Activated T-helper 2 cell treated with anti-CD3 and anti-CD28 coated beads, Interferon-gamma antibody, Interleukin-2, Interleukin-4, amounts not matched to agents 10 μg/mL and 5 μg/mL and 100 μg/mL, durations not matched to agents 14 hours and 24 hours and 36 hours (primary cell): ENCODE data around the gene ZNF454. TPM values are rescaled to one million over a fixed set of nuclear protein-coding genes. Genes with fewer than 3 reads are reported as not detected.

Source experiments
- DNase-seq: peaks from one replicate; pipeline ENCODE4 v3.0.0; 2021; ENCODE audit warnings: low spot score
- H3K27ac Mint-ChIP-seq: one replicate; pipeline ENCODE4 v1.8.0; 2021; ENCODE audit warnings: mixed read lengths
- H3K27me3 Mint-ChIP-seq: one replicate; pipeline ENCODE4 v1.8.0; 2021; ENCODE audit warnings: low read depth, mixed read lengths
- H3K36me3 Mint-ChIP-seq: one replicate; pipeline ENCODE4 v1.8.0; 2021; ENCODE audit warnings: low read depth, mixed read lengths
- H3K4me1 Mint-ChIP-seq: one replicate; pipeline ENCODE4 v1.8.0; 2021; ENCODE audit warnings: low read depth, mixed read lengths
- H3K4me3 Mint-ChIP-seq: one replicate; pipeline ENCODE4 v1.8.0; 2021; ENCODE audit warnings: low read depth, mild to moderate bottlenecking, moderate library complexity, mixed read lengths
- H3K9me3 Mint-ChIP-seq: one replicate; pipeline ENCODE4 v1.8.0; 2021; ENCODE audit warnings: mixed read lengths
- intact Hi-C: fragments of 100-400 bp; cut with micrococcal nuclease; formaldehyde crosslinking; loops from one replicate; pipeline ENCODE4 v1.15.1; 2023
- total RNA-seq: library from RNA; stranded (reverse); gene quantifications from 2 replicates; pipeline ENCODE4 v1.2.3, GENCODE V29; 2022

The ZNF454 gene
- total RNA-seq, 1 donor from 2014 or later = not detected

DNA sequence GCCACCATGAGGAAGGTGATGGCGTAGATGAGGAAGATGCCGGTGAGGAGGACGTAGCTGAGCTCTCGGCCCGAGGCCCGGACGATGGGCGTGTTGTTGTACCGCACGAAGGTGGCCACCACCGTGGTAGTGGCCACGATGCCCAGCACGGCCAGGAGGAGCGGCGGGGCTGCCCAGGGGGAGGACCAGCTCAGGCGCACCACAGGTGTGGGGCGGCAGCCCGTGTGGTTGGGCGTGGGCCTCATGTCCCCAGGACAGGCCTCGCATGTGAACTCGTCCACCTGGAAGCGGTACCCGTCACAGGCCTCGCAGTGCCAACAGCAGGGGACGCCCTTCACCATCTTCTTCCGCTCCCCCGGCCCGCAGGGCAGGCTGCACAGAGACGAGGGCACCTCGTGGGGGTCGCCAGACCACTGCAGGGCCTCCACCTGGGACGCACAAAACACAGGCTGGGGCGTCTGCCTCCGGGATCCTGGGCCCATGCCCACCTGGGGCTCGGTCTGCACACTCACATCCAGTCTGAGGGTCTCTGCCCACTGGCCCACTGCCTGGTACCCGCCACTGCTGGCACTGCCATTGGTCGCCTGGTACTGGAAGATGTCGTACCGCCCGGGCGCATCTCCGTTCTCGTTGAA, 45.4 kb downstream of the ZNF454 start:
- H3K27me3 Mint-ChIP-seq = no peaks in the 10 kb centered on the region
- no peak overlapping the region for H3K4me3 Mint-ChIP-seq
- H3K9me3 Mint-ChIP-seq = peaks cover 55% of the 10 kb centered on the region
- H3K4me1 Mint-ChIP-seq = no peaks in the 10 kb centered on the region
- DNase-seq = no peak
- intact Hi-C loops = no loop called here
- no peak overlapping the region for H3K27ac Mint-ChIP-seq
- H3K36me3 Mint-ChIP-seq = no peaks in the 10 kb centered on the region

DNA sequence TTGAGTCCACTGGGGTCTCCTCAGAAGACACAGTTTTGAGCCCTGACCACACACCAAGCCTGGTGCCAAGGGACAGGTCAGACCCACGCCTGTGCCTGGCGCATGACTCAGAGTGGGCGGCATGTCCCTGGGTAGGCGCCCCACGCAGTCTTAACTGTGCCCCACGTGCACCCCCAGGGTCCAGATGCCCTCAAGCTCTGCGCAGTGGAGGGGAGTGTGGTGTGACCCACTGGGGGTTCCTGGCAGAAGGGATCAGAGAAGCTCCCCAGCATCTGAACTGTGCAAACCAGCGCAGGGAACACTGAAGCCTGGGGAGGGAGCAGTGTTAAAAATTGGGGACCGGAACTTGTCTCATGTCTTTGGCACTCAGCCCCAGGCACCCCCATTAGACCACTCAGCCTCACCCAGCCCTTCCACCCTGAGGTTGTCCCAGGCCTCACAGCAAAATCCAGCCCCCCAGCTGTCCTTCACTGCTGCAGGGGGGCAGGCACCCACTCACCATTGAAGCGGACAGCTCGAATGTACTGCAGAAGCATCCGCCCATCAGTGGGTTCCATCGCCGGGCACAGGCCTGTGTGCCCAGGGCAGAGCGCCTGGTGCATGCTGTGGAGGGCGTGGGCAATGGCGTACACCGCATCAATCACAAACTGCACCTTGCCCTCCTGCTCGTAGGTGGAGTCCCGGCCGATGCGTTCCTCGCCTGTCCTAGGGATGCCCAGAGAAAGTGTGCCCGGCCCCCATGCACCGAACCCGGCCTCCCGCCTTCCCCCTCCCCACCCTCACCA, 47.6 kb downstream of the ZNF454 start:
- H3K4me3 Mint-ChIP-seq = no peak overlapping the region
- no peaks in the 10 kb centered on the region for H3K36me3 Mint-ChIP-seq
- H3K9me3 Mint-ChIP-seq = peaks cover 36% of the 10 kb centered on the region
- H3K27me3 Mint-ChIP-seq = peaks cover 11% of the 10 kb centered on the region
- H3K4me1 Mint-ChIP-seq = no peaks in the 10 kb centered on the region
- intact Hi-C loops = no loop called here
- no peak for DNase-seq
- no peak overlapping the region for H3K27ac Mint-ChIP-seq

DNA sequence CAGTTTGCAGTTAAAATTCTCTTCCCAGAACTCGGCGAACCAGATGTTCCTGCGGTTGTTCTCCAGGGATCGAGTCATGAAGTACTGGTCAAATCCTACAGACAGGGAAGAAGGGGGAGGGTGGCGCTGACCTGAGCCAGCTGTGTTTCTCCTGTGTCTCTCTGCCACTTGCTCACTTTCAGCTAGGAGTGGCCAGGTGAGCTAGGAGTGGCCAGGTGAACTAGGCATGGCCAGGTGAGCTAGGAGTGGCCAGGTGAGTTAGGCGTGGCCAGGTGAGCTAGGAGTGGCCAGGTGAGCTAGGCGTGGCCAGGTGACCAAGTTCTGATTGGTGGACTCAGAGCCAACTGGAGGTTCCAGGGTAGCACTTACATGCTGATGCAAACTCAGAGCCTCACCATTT, 48.3 kb downstream of the ZNF454 start:
- Mint-ChIP-seq H3K27ac (no peak overlapping the region), H3K27me3 (peaks cover 12% of the 10 kb centered on the region), H3K4me1 (no peaks in the 10 kb centered on the region), H3K36me3 (no peaks in the 10 kb centered on the region), H3K9me3 (peaks cover 31% of the 10 kb centered on the region), H3K4me3 (no peak overlapping the region)
- no peak for DNase-seq
- intact Hi-C loops = no loop called here

- Mint-ChIP-seq H3K27ac (no peak overlapping the region), H3K4me3 (no peak overlapping the region), H3K9me3 (peaks cover 35% of the 10 kb centered on the region), H3K27me3 (peaks cover 15% of the 10 kb centered on the region), H3K4me1 (no peaks in the 10 kb centered on the region), H3K36me3 (no peaks in the 10 kb centered on the region)
- no peak for DNase-seq
- intact Hi-C loops = no loop called here
These were observed 49.5 kb downstream of the ZNF454 start for GRCh38 chr5:178990491-178990890.

GRCh38 chr5:178991190-178992145, 50.5 kb downstream of the ZNF454 start:
- intact Hi-C loops = no loop called here
- no peak overlapping the region for H3K4me3 Mint-ChIP-seq
- peaks cover 19% of the 10 kb centered on the region for H3K27me3 Mint-ChIP-seq
- no peaks in the 10 kb centered on the region for H3K4me1 Mint-ChIP-seq
- no peak overlapping the region for H3K27ac Mint-ChIP-seq
- H3K36me3 Mint-ChIP-seq = no peaks in the 10 kb centered on the region
- no peak for DNase-seq
- H3K9me3 Mint-ChIP-seq = peaks cover 30% of the 10 kb centered on the region

DNA sequence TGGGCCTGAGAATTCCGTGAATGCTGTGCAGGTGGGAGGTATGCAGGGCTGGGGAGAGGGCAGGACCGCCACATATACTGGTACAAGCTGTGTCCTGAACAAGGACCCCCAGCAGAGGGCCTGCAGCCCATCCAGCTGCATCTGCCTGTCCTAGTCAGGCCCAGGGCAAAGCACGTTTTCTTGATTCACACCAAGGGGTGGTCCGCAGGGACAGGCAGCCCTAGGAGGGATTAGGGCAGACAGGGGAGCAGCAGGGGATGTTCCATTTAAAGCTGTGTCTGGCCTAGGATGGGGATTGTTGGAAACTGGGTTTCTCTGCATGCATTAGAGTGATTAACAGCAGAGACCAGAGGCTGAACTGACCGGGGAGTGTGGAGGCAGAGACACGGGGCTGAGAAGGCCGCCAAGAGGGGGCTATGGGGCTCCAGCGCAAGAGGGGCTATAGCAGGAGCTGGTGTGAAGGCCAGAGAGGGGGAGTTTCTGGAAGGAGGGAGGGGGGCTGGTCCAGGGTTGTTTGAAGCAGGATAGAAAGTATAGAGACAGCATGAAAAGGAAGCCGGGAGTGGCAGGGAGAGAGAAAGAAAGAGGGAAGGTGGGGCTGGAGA, 51.4 kb downstream of the ZNF454 start:
- no peaks in the 10 kb centered on the region for H3K36me3 Mint-ChIP-seq
- DNase-seq = no peak
- intact Hi-C loops = no loop called here
- H3K27me3 Mint-ChIP-seq = peaks cover 19% of the 10 kb centered on the region
- peaks cover 27% of the 10 kb centered on the region for H3K9me3 Mint-ChIP-seq
- no peak overlapping the region for H3K4me3 Mint-ChIP-seq
- H3K4me1 Mint-ChIP-seq = no peaks in the 10 kb centered on the region
- no peak overlapping the region for H3K27ac Mint-ChIP-seq

- intact Hi-C loops = no loop called here
- DNase-seq = no peak
- Mint-ChIP-seq H3K36me3 (no peaks in the 10 kb centered on the region), H3K4me3 (no peak overlapping the region), H3K27ac (no peak overlapping the region), H3K27me3 (peaks cover 19% of the 10 kb centered on the region), H3K4me1 (no peaks in the 10 kb centered on the region), H3K9me3 (peaks cover 21% of the 10 kb centered on the region)
These were observed 52.3 kb downstream of the ZNF454 start for GRCh38 chr5:178993236-178993765.

- Mint-ChIP-seq H3K4me3 (no peak overlapping the region), H3K9me3 (peaks cover 22% of the 10 kb centered on the region), H3K4me1 (no peaks in the 10 kb centered on the region), H3K36me3 (no peaks in the 10 kb centered on the region), H3K27ac (no peak overlapping the region), H3K27me3 (peaks cover 19% of the 10 kb centered on the region)
- DNase-seq = no peak
- intact Hi-C loops = no loop called here
These were observed 53.1 kb downstream of the ZNF454 start for GRCh38 chr5:178993955-178994579.

DNA sequence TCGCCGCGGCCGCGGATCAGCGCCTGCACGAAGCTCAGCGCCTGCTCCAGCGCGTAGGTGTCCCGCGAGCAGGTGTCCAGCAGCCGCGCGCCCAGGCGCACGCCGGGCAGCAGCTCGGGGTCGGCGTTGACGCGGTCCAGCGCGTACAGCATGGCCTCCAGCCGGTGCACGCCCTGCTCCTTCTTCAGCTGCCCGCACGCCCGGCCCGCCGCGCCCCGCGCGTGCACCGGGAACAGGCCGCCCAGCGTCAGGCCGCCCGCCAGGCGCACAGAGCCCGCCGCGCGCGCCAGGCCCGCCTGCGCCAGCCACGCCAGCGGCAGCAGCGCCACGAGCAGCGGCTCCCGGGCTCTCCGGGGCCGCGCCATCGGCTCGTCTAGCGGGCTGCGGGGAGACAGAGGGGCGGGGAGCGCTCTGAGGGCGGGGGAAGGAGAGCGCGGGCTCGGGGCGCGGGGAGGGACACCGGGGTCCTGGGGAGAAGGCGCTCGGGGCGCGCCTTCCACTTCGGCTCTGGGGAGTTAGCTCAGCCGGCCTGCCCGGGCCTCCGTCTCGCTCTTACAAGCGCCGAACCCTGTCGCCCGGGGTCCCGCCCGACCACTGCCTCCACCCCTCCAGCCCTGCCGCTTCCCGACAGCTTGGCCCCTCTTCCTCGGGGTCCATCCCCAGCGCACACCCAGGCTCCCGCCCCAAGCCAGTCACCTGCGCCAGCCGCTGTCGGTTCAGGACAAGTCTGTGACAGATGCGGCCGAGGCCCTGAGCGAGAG, 53.8 kb downstream of the ZNF454 start, which contains the start of gene GRM6:
Gene GRM6, minus strand, starts transcription at position 741 of the 761 bp plus-strand sequence. Its CDS starts 376 bp downstream, at position 365.
- no peak within 1 kb of the TSS for H3K4me3 Mint-ChIP-seq
- peaks cover 19% of the 10 kb centered on the region for H3K27me3 Mint-ChIP-seq
- H3K9me3 Mint-ChIP-seq = peaks cover 15% of the 10 kb centered on the region
- intact Hi-C loops = no loop called here
- no peak for DNase-seq
- no peaks in the 10 kb centered on the region for H3K4me1 Mint-ChIP-seq
- H3K36me3 Mint-ChIP-seq = no peaks in the 10 kb centered on the region
- H3K27ac Mint-ChIP-seq = no peak within 1 kb of the TSS

DNA sequence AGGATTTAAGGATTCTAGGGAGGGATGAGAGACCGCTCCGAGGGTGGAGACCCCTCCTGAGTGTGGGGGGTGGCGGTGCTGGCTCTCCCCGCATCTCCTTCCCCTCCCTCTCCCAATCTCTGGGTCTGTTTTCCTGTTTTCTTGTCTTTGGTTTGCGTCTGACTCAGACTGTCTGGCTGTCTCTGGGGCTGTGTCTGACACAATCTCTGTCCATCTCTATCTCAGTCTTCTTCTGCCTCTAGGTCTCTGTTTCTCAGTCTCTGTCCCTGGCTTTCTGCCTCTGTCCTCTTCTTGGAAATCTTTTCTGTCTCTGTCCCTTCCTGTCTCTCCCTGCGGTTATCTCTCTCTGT, 54.3 kb downstream of the ZNF454 start:
- no peak overlapping the region for H3K4me3 Mint-ChIP-seq
- peaks cover 19% of the 10 kb centered on the region for H3K27me3 Mint-ChIP-seq
- intact Hi-C loops = no loop called here
- H3K4me1 Mint-ChIP-seq = no peaks in the 10 kb centered on the region
- peaks cover 11% of the 10 kb centered on the region for H3K9me3 Mint-ChIP-seq
- DNase-seq = no peak
- no peaks in the 10 kb centered on the region for H3K36me3 Mint-ChIP-seq
- H3K27ac Mint-ChIP-seq = no peak overlapping the region

- peaks cover 19% of the 10 kb centered on the region for H3K27me3 Mint-ChIP-seq
- intact Hi-C loops = no loop called here
- DNase-seq = no peak
- peaks cover 16% of the 10 kb centered on the region for H3K9me3 Mint-ChIP-seq
- H3K27ac Mint-ChIP-seq = no peak overlapping the region
- no peaks in the 10 kb centered on the region for H3K4me1 Mint-ChIP-seq
- H3K36me3 Mint-ChIP-seq = no peaks in the 10 kb centered on the region
- H3K4me3 Mint-ChIP-seq = no peak overlapping the region
These were observed 55.2 kb downstream of the ZNF454 start for GRCh38 chr5:178996156-178996555.
